RWPE2 (cell line): ENCODE data around the gene TMEM170B.

Experiments used
- ATAC-seq: fragments of 200-7000 bp; cut with Tn5 transposase; 3 replicates; pipeline ENCODE4 v1.9.1; 2021; ENCODE audit warnings: low read depth
- DNase-seq: peaks from one replicate; pipeline ENCODE4 v3.0.0-alpha.2; 2020; ENCODE audit warnings: low spot score
- H3K27ac ChIP-seq: fragments of 450-650 bp; 2 replicates; pipeline ENCODE4 v1.5.1; 2017; ENCODE audit warnings: mild to moderate bottlenecking; ENCODE audit not compliant: poor library complexity, severe bottlenecking
- H3K27me3 ChIP-seq: fragments of 250-450 bp; sonication (Bioruptor Pico); 2 replicates; pipeline ENCODE4 v1.5.1; 2021; ENCODE audit warnings: mild to moderate bottlenecking, moderate library complexity; ENCODE audit not compliant: insufficient read depth, poor library complexity, severe bottlenecking
- H3K36me3 ChIP-seq: fragments of 250-450 bp; sonication (Bioruptor Pico); 2 replicates; pipeline ENCODE4 v1.5.1; 2020; ENCODE audit warnings: low read depth, mild to moderate bottlenecking, moderate library complexity
- H3K4me1 ChIP-seq: fragments of 250-450 bp; sonication (Bioruptor Pico); 2 replicates; pipeline ENCODE4 v1.5.1; 2021; ENCODE audit warnings: mild to moderate bottlenecking, moderate library complexity; ENCODE audit not compliant: insufficient read depth, poor library complexity, severe bottlenecking
- H3K4me3 ChIP-seq: fragments of 250-450 bp; sonication (Bioruptor Pico); 2 replicates; pipeline ENCODE4 v1.5.1; 2021; ENCODE audit warnings: mild to moderate bottlenecking, moderate library complexity; ENCODE audit not compliant: severe bottlenecking
- H3K9me3 ChIP-seq: fragments of 250-450 bp; sonication (Bioruptor Pico); 2 replicates; pipeline ENCODE4 v1.5.1; 2021; ENCODE audit warnings: mild to moderate bottlenecking, moderate library complexity; ENCODE audit not compliant: severe bottlenecking
- CTCF ChIP-seq: fragments of 450-650 bp; IDR thresholded peaks from one replicate; pipeline ENCODE4 v1.5.1; 2017; ENCODE audit warnings: mild to moderate bottlenecking, moderate library complexity; ENCODE audit not compliant: poor library complexity, severe bottlenecking

The TMEM170B gene

GRCh38 chr6:11625302-11625701 lies 87.8 kb downstream of the TMEM170B start:
- ATAC-seq (no peak), DNase-seq (no peak)
- Histone ChIP-seq H3K4me1 (no peaks in the 10 kb centered on the region), H3K9me3 (no peaks in the 10 kb centered on the region), H3K27me3 (no peaks in the 10 kb centered on the region), H3K36me3 (no peaks in the 10 kb centered on the region), H3K4me3 (no peak overlapping the region), H3K27ac (no peak overlapping the region)
- TF ChIP-seq CTCF: no peak

GRCh38 chr6:11626356-11626755 lies 88.8 kb downstream of the TMEM170B start:
- Histone ChIP-seq H3K4me3 (no peak overlapping the region), H3K4me1 (no peaks in the 10 kb centered on the region), H3K27ac (no peak overlapping the region), H3K27me3 (no peaks in the 10 kb centered on the region), H3K9me3 (no peaks in the 10 kb centered on the region), H3K36me3 (no peaks in the 10 kb centered on the region)
- ATAC-seq (no peak), DNase-seq (no peak)
- TF ChIP-seq CTCF: no peak

- Histone ChIP-seq H3K9me3 (no peaks in the 10 kb centered on the region), H3K36me3 (no peaks in the 10 kb centered on the region), H3K4me3 (no peak overlapping the region), H3K27ac (no peak overlapping the region), H3K4me1 (no peaks in the 10 kb centered on the region), H3K27me3 (no peaks in the 10 kb centered on the region)
- no peak for TF ChIP-seq CTCF
- DNase-seq (no peak), ATAC-seq (no peak)
Observed at GRCh38 chr6:11628562-11628961, 91.0 kb downstream of the TMEM170B start.

- H3K27ac ChIP-seq: no peak overlapping the region
- no peaks in the 10 kb centered on the region for H3K36me3 ChIP-seq
- no peaks in the 10 kb centered on the region for H3K27me3 ChIP-seq
- H3K4me3 ChIP-seq: no peak overlapping the region
- ATAC-seq (no peak), DNase-seq (no peak)
- no peaks in the 10 kb centered on the region for H3K4me1 ChIP-seq
- no peak for TF ChIP-seq CTCF
- no peaks in the 10 kb centered on the region for H3K9me3 ChIP-seq
Observed at GRCh38 chr6:11631008-11631407, 93.5 kb downstream of the TMEM170B start.

GRCh38 chr6:11631539-11631938 lies 94.0 kb downstream of the TMEM170B start:
- ATAC-seq (no peak), DNase-seq (no peak)
- Histone ChIP-seq H3K27me3 (no peaks in the 10 kb centered on the region), H3K36me3 (no peaks in the 10 kb centered on the region), H3K4me1 (no peaks in the 10 kb centered on the region), H3K4me3 (no peak overlapping the region), H3K9me3 (no peaks in the 10 kb centered on the region), H3K27ac (no peak overlapping the region)
- no peak for TF ChIP-seq CTCF
